HG03432 (cell line): ENCODE results near the gene FAM184B.

Source experiments
- ATAC-seq: cut with Tn5 transposase; IDR thresholded peaks from one replicate; pipeline ENCODE4 v1.9.1; 2021; ENCODE audit warnings: mild to moderate bottlenecking, moderate library complexity; ENCODE audit not compliant: unreplicated experiment

FAM184B gene

GRCh38 chr4:17778431-17778830 lies 3.0 kb downstream of the FAM184B start:
- no peak for ATAC-seq

- no peak for ATAC-seq
Measured at GRCh38 chr4:17773135-17773698, 8.2 kb downstream of the FAM184B start.

- no peak for ATAC-seq
Measured at GRCh38 chr4:17771284-17771908, 10.0 kb downstream of the FAM184B start.

GRCh38 chr4:17770845-17771244 lies 10.6 kb downstream of the FAM184B start:
- no peak for ATAC-seq

- ATAC-seq: no peak
Measured at GRCh38 chr4:17769406-17770174, 11.8 kb downstream of the FAM184B start.

- no peak for ATAC-seq
Measured at GRCh38 chr4:17766826-17767458, 14.5 kb downstream of the FAM184B start.

- ATAC-seq: no peak
Measured at GRCh38 chr4:17765514-17766286, 15.7 kb downstream of the FAM184B start.

- ATAC-seq: no peak
Measured at GRCh38 chr4:17763931-17764330, 17.5 kb downstream of the FAM184B start.

GRCh38 chr4:17763416-17763815 lies 18.0 kb downstream of the FAM184B start:
- no peak for ATAC-seq

- ATAC-seq: no peak
Measured at GRCh38 chr4:17762726-17763125, 18.7 kb downstream of the FAM184B start.

- ATAC-seq: no peak
Measured at GRCh38 chr4:17761062-17761461, 20.4 kb downstream of the FAM184B start.

GRCh38 chr4:17760626-17761025 lies 20.8 kb downstream of the FAM184B start:
- ATAC-seq: no peak

GRCh38 chr4:17758485-17758884 lies 22.9 kb downstream of the FAM184B start:
- ATAC-seq: no peak

GRCh38 chr4:17757621-17758020 lies 23.8 kb downstream of the FAM184B start:
- ATAC-seq: no peak

- no peak for ATAC-seq
Measured at GRCh38 chr4:17753646-17754045, 27.8 kb downstream of the FAM184B start.

GRCh38 chr4:17740702-17741101 lies 40.7 kb downstream of the FAM184B start:
- no peak for ATAC-seq

GRCh38 chr4:17736484-17736883 lies 44.9 kb downstream of the FAM184B start:
- ATAC-seq: peak; percentile 49

GRCh38 chr4:17726911-17727310 lies 54.5 kb downstream of the FAM184B start:
- no peak for ATAC-seq

- no peak for ATAC-seq
Measured at GRCh38 chr4:17723648-17724047, 57.8 kb downstream of the FAM184B start.

- ATAC-seq: no peak
Measured at GRCh38 chr4:17722356-17722700, 59.1 kb downstream of the FAM184B start.
